Keratinocyte (primary cell): Measurements from ENCODE around the gene ATP11A.
"Not testable (repeated sequence)": the region's sequence is repeated elsewhere in the genome, so short reads cannot be mapped to it uniquely, and the experiment has no call there.

Experiments
- CTCF ChIP-seq, 3 experiments: IDR thresholded peaks in 1 of 3; conservative IDR thresholded peaks in 1 of 3; optimal IDR thresholded peaks in 1 of 3; 2 replicates in 2 of 3; 3 replicates in 1 of 3; pipeline versions ENCODE3 to v1.5.1; 2011; ENCODE audit warnings: low read length in 3 of 3, mild to moderate bottlenecking in 3 of 3, moderate library complexity in 2 of 3, control low read depth in 1 of 3, inconsistent platforms in 1 of 3; ENCODE audit not compliant: insufficient read depth in 2 of 3; ENCODE audit errors: extremely low read depth in 1 of 3
- EZH2 ChIP-seq: IDR thresholded peaks from one replicate; pipeline ENCODE4 v1.6.1; 2012; ENCODE audit warnings: inconsistent platforms, mild to moderate bottlenecking, low read length, moderate library complexity

- not testable (repeated sequence) for TF ChIP-seq CTCF (optimal IDR thresholded peaks at IDR 0.05 in 1 of 3, IDR thresholded peaks at IDR 0.05 in 1 of 3, conservative IDR thresholded peaks at IDR 0.05 in 1 of 3; ENCODE audit: extremely low read depth in 1 of 3, insufficient read depth in 2 of 3, low read length in 3 of 3); EZH2
Observed at GRCh38 chr13:112677421-112677962, 12.3 kb upstream of the ATP11A start.
